ENCODE data around the gene VTI1B. TPM values are rescaled to one million over a fixed set of nuclear protein-coding genes. Genes with fewer than 3 reads are reported as not detected.
A peak's percentile ranks its signal among the peaks of the same experiment; 100 is the strongest.

The VTI1B gene
- total and polyA plus RNA-seq, 2 donors (not counting 3 experiments of a cell fraction or from before 2014, with no cell fraction given), result 23.8 to 90.0 TPM

DNA sequence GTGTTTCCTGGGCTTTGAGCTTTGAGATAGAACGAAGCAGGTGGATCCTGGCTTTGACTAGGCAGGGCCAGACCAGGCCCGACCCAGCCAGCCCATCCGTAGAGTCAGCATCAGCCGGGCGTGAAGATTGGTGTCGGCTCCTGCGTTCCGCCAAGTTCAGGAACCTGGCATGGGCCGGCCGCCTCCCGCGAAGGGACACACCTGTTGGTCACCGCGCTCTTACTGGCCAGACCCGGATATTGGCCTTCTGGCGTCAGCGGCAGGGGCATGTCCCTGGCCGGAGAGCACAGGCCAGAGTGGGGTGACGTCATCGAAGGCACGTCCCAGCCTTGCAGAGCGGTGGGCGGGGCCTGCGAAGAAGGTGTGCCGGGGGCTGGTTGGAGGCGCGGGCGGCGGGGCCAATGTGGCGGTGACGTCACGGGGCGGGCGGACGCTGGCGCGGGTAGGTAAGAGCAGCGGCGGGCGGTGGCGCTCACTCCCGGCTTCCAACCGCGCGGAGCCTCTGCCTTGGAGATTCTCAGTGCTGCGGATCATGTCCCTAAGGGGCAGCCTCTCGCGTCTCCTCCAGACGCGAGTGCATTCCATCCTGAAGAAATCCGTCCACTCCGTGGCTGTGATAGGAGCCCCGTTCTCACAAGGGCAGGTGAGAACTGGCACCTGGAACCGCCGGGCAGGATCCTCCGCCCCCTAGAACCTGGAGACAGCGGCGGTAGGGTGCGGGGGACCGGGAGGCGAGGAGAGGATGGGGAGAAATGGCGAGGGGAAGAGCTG is 54.8 kb downstream of the VTI1B start, which contains the start of gene ARG2:
Gene ARG2 (plus strand): TSS at position 475 of the 771 bp plus-strand sequence. CDS start 58 bp downstream, at position 533.
- H3K9me1 ChIP-seq (replicated peaks; ENCODE audit: control insufficient read depth, extremely low read depth, insufficient read depth, low read length), result no peaks in the 10 kb centered on the region
- dilution Hi-C loops (cut with MboI; ENCODE audit: extremely low pct_ligation_motif_present, low sequenced_read_pairs), result no loop called here
- peaks cover 28% of the 10 kb centered on the region for H3K4me1 ChIP-seq (ENCODE audit: control insufficient read depth, extremely low read depth, insufficient read depth, low read length)
- H3K79me2 ChIP-seq (ENCODE audit: control insufficient read depth, insufficient read depth, low read length), result no peaks in the 10 kb centered on the region
- peak; percentile 89 for TF ChIP-seq JUN (IDR thresholded peaks at IDR 0.05; ENCODE audit: borderline replicate concordance, insufficient read depth, insufficient read length, low read depth)
- no peak for TF ChIP-seq EZH2 (IDR thresholded peaks at IDR 0.05; ENCODE audit: borderline replicate concordance, low read depth, low read length, severe bottlenecking)
- no peak for TF ChIP-seq GATA2 (IDR thresholded peaks at IDR 0.05; ENCODE audit: insufficient read depth, insufficient read length, low read depth, low read length)
- no peak for TF ChIP-seq MYC (IDR thresholded peaks at IDR 0.05; ENCODE audit: low read depth, low read length)
- TF ChIP-seq FOS (IDR thresholded peaks at IDR 0.05; ENCODE audit: borderline replicate concordance, insufficient read depth, low read length), result no peak
- TF ChIP-seq POLR2A (IDR thresholded peaks at IDR 0.05; ENCODE audit: low read depth, low read length), result no peak
- no peak for TF ChIP-seq CTCF (IDR thresholded peaks at IDR 0.05; ENCODE audit: extremely low read depth in 1 of 2, insufficient read depth in 1 of 2, low read depth in 1 of 2, low read length in 2 of 2)
- H3K9me3 ChIP-seq (replicated peaks; ENCODE audit: control insufficient read depth, insufficient read depth, low read length), result no peaks in the 10 kb centered on the region
- no peaks in the 10 kb centered on the region for H4K20me1 ChIP-seq (replicated peaks; ENCODE audit: control insufficient read depth, extremely low read depth, insufficient read depth, low read length)
- peaks cover 2 to 4% of the 10 kb centered on the region in 2 experiments for H3K27me3 ChIP-seq (ENCODE audit: control insufficient read depth in 2 of 2, insufficient read depth in 2 of 2, low read length in 2 of 2)
- intact Hi-C loops (cut with micrococcal nuclease), result loop anchor here (1.0 kb wide), 3 partner anchors 19 to 76 kb away; partner anchors contain the start of genes PIGH and RDH11
- ChIA-PET POLR2A (no interaction called here), CTCF (interaction anchor here (0.6 to 6.0 kb wide), 21 partner anchors 10 to 92 kb away, joined by 3 to 437 read pairs (median 7); partner anchors contain the start of genes PIGH, RDH11, RDH12 and VTI1B)
- H3K27ac ChIP-seq (ENCODE audit: insufficient read depth, low read depth, low read length), result peak within 1 kb of the TSS; percentile 71
- H3K4me2 ChIP-seq (ENCODE audit: insufficient read depth, low read length), result peak within 1 kb of the TSS; percentile 78
- no peaks in the 10 kb centered on the region for H3K36me3 ChIP-seq (ENCODE audit: control insufficient read depth in 2 of 2, extremely low read depth in 1 of 2, insufficient read depth in 2 of 2, low read length in 2 of 2)
- FAIRE-seq, result peak; percentile 87
- DNase-seq (ENCODE audit: low read depth, low spot score), result peak; percentile 96
- peak within 1 kb of the TSS; percentile 95 for H2AFZ ChIP-seq (ENCODE audit: low read depth, low read length)
- H3K9ac ChIP-seq (replicated peaks; ENCODE audit: extremely low read depth, insufficient read depth, low read length), result peak within 1 kb of the TSS; percentile 85
- peak within 1 kb of the TSS; percentile 63 to 73 (median 67) for H3K4me3 ChIP-seq (replicated peaks in 1 of 3; ENCODE audit: insufficient read depth in 1 of 3, low read depth in 1 of 3, low read length in 3 of 3)
- no TSS peak for BruUV-seq (replicated peaks)

All from endothelial cell of umbilical vein (primary cell).